Pancreas (tissue), 10 donors: ENCODE data around the gene IGSF23. TPM values are rescaled to one million over a fixed set of nuclear protein-coding genes. Genes with fewer than 3 reads are reported as not detected.

Source experiments
- ATAC-seq, 4 donors: fragments of 200-7000 bp; cut with Tn5 transposase; one replicate each; pipeline versions ENCODE4 v1.8.0 to v1.9.1; 2020; ENCODE audit warnings: mild to moderate bottlenecking in 4 of 4, moderate library complexity in 4 of 4
- DNase-seq, 6 donors: peaks; one replicate each; pipeline ENCODE4 v3.0.0-alpha.2; 2020
- FAIRE-seq: peaks from 2 replicates; lab custom pipeline; 2012; peaks lifted over from hg19 to GRCh38; lab: Jason Lieb, UNC
- H3K27ac ChIP-seq, 4 donors: fragments of 200-600 bp; sonication (generic); 1 replicate in 3 of 4; 2 replicates in 1 of 4; pipeline versions ENCODE4 v1.5.0 to v1.8.0; 2020
- H3K27me3 ChIP-seq, 4 donors: fragments of 200-600 bp; one replicate each; pipeline ENCODE4 v1.8.0; 2021
- H3K36me3 ChIP-seq, 3 donors: fragments of 200-600 bp; sonication (generic) in 1 of 3; one replicate each; pipeline versions ENCODE4 v1.5.0 to v1.8.0; 2020 to 2021
- H3K4me1 ChIP-seq, 3 donors: fragments of 200-600 bp; one replicate each; pipeline ENCODE4 v1.8.0; 2021
- H3K4me3 ChIP-seq, 4 donors: fragments of 200-600 bp; sonication (generic) in 2 of 4; one replicate each; pipeline versions ENCODE4 v1.5.0 to v1.8.0; 2020 to 2021
- H3K9me3 ChIP-seq, 4 donors: fragments of 200-600 bp; one replicate each; pipeline ENCODE4 v1.8.0; 2021
- WGBS, 2 donors: extraction: QIAGEN DNeasy Blood & Tissue Kit; methylation state at CpG; one replicate each; pipeline ENCODE4 v1.1.7; 2013; 5-methylcytosine and 5-hydroxymethylcytosine counted together
- intact Hi-C, 3 donors: fragments of 100-400 bp; cut with DNase I; formaldehyde crosslinking; loops; one replicate each; pipeline versions ENCODE4 v1.11.1 to v1.14.2; 2022
- polyA plus RNA-seq, 2 donors: library from polyadenylated mRNA; stranded (reverse); fragments of 200-250 nt; gene quantifications; one replicate each; pipeline ENCODE4 v1.2.3, GENCODE V29; 2013
- total RNA-seq, 6 donors: library from RNA; stranded (reverse); fragmentation: NEBNext Ultra II Directional in 4 of 6; extraction: Animal tissue kit (Norgen Biotek cat#: 25700) in 4 of 6; gene quantifications; one replicate each; pipeline versions ENCODE4 v1.2.1 to v1.2.4, GENCODE V29; 2021 to 2023
- TF ChIP-seq, protein P1 (sequence below), 4 donors: fragments of 200-600 bp; sonication (generic) in 3 of 4; IDR thresholded peaks; one replicate each; pipeline versions ENCODE4 v1.5.0 to v1.8.0; 2021; ENCODE audit warnings: antibody characterized with exemption in 4 of 4
- donor health status: healthy with polysubstance abuse.
- donor health status: DM: no; HTN: no; CAD: no; lungs with moderate emphysema.
- donor health status: DM: no; HTN: no; CAD: no.
- donor health status: control.
- donor health status: control.
- donor health status: Bipolar disorder and iron deficiency.
- donor health status: DM: yes; HTN: yes; CAD: no.
- donor health status: DM: no; HTN: no; CAD: no.
- donor health status: DM: no; HTN: no; CAD: no.
- donor health status: DM: yes; HTN: yes; CAD: no.

IGSF23 gene
- total and polyA plus RNA-seq, 8 donors, result 0.43 to 1.3 (median 1.2) TPM

DNA sequence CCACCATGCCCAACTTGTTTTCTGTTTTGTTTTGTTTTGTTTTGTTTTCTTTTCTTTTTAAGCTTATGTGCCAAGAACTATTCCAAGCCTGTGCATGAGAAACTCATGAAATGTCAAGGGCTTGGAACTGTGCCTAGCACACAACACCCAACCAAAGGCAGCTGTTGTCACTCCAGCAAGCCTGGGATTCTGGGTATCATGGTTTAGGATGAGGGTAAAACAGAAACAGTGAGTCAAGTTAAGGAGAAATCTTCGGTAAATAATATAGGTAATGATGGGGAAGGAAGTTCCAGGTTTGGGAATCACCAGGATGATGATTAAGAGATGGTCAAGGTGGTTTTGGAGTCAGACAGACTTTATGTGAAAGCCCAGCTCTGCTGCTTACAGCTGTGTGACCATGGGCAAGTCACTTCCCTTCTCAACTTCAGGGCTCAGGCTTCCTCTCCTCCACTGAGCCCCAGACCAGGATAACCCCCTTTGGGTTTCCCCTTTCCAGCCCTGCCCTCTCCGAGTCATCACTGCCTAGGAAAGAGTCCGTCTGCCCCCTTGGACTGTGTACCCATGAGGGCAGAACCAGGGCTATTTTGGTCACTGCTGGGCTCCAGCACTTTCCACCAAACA lies 35.4 kb downstream of the IGSF23 start:
- DNase-seq (peak in 1 of 6 donors; percentile 5), ATAC-seq (no peak), FAIRE-seq (no peak)
- WGBS, 2 donors, result 80 to 85% methylated on average over 3 of the region's 3 CpGs
- no peaks in the 10 kb centered on the region for H3K9me3 ChIP-seq
- peaks cover 0 to 39% (median 8%) of the 10 kb centered on the region in 3 donors for H3K36me3 ChIP-seq
- no peaks in the 10 kb centered on the region for H3K27me3 ChIP-seq
- intact Hi-C loops, result no loop called here
- TF ChIP-seq, protein P1, sequence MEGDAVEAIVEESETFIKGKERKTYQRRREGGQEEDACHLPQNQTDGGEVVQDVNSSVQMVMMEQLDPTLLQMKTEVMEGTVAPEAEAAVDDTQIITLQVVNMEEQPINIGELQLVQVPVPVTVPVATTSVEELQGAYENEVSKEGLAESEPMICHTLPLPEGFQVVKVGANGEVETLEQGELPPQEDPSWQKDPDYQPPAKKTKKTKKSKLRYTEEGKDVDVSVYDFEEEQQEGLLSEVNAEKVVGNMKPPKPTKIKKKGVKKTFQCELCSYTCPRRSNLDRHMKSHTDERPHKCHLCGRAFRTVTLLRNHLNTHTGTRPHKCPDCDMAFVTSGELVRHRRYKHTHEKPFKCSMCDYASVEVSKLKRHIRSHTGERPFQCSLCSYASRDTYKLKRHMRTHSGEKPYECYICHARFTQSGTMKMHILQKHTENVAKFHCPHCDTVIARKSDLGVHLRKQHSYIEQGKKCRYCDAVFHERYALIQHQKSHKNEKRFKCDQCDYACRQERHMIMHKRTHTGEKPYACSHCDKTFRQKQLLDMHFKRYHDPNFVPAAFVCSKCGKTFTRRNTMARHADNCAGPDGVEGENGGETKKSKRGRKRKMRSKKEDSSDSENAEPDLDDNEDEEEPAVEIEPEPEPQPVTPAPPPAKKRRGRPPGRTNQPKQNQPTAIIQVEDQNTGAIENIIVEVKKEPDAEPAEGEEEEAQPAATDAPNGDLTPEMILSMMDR (IDR thresholded peaks at IDR 0.05), result no peak
- H3K4me3 ChIP-seq, result no peak overlapping the region
- peaks cover 0 to 4% (median 0%) of the 10 kb centered on the region in 3 donors for H3K4me1 ChIP-seq
- H3K27ac ChIP-seq, result no peak overlapping the region

DNA sequence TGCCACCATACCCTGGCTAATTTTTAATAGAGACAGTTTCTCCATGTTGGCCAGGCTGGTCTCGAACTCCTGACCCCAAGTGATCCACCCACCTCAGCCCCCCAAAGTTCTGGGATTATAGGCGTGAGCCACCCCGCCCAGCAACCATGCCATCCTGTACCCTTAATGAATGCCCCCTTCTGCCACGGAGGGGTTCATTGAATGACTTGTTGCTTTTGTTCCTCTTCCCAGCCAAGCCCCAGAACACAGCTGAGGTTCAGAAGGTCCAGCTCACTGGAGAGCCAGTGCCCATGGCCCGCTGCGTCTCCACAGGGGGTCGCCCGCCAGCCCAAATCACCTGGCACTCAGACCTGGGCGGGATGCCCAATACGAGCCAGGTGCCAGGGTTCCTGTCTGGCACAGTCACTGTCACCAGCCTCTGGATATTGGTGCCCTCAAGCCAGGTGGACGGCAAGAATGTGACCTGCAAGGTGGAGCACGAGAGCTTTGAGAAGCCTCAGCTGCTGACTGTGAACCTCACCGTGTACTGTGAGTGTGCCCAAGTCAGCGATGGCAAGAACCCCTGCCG lies 36.3 kb downstream of the IGSF23 start:
- peaks cover 0 to 40% (median 8%) of the 10 kb centered on the region in 3 donors for H3K36me3 ChIP-seq
- H3K4me1 ChIP-seq, result peaks cover 0 to 4% (median 0%) of the 10 kb centered on the region in 3 donors
- DNase-seq (peak in 1 of 6 donors; percentile 46), ATAC-seq (no peak), FAIRE-seq (no peak)
- intact Hi-C loops, result no loop called here
- no peaks in the 10 kb centered on the region for H3K9me3 ChIP-seq
- 76 to 80% methylated on average over 15 of the region's 15 CpGs for WGBS, 2 donors
- TF ChIP-seq, protein P1 (IDR thresholded peaks at IDR 0.05), result no peak
- H3K4me3 ChIP-seq, result no peak overlapping the region
- no peak overlapping the region for H3K27ac ChIP-seq
- H3K27me3 ChIP-seq, result no peaks in the 10 kb centered on the region

DNA sequence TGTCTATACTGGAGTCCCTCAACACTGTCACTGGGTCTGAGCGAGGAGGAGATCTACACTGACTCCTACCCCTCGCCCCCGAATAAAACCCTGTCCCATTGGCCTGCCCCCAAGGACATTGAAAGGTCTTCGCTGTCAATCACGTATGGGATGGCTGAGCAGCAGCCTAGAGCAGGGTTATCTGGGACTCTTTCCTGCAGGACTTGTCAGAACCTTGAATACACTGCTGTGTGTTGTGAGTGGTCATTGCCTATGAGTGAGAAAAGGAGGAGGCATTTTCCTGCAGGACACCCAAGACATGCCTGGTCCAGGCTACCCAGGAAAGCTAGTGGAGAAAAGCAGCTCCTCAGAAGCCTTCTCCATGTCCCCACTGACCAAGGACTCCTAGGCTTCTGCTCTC lies 40.0 kb downstream of the IGSF23 start:
- DNase-seq (no peak), FAIRE-seq (no peak), ATAC-seq (no peak)
- WGBS, 2 donors, result 81 to 90% methylated on average over 5 of the region's 5 CpGs
- Histone ChIP-seq H3K9me3 (no peaks in the 10 kb centered on the region), H3K4me3 (no peak overlapping the region), H3K36me3 (peaks cover 0 to 51% (median 8%) of the 10 kb centered on the region in 3 donors), H3K4me1 (peaks cover 0 to 1% (median 0%) of the 10 kb centered on the region in 3 donors), H3K27ac (no peak overlapping the region), H3K27me3 (no peaks in the 10 kb centered on the region)
- intact Hi-C loops, result no loop called here
- TF ChIP-seq, protein P1 (IDR thresholded peaks at IDR 0.05), result no peak

DNA sequence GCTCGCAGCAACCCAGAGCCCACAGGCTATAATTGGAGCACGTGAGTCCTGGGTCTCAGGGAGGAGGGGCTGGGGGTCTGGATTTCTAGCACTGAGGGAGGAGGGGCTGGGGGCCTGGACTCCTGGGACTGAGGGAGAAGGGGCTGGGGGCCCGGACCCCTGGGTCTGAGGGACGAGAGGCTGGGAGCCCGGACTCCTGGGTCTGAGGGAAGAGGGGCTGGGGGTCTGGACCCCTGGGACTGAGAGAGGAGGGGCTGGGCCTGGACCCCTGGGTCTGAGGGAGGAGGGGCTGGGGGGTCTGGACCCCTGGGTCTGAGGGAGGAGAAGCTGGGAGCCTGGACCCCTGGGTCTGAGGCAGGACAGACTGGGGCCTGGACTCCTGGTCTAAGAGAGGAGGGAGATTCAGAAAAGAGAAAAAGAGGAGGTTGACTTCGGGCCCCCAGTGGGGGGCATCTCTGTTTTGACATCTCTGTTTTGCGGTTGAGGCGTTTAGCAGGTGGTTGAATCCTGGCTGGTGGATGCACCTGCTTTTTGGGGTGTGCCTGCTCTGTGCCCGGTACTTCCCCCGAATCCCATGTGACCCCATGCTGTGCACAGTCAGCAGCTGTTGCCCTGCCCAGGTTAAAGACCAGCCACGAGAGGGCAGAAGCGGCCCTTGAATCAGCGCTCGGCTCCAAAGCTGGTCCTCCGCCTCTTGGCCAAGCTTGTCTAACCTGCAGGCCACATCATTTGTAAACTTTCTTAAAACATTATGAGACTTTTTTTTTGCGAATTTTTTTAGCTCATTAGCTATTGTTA lies 40.8 kb downstream of the IGSF23 start:
- peaks cover 0 to 58% (median 8%) of the 10 kb centered on the region in 3 donors for H3K36me3 ChIP-seq
- H3K4me1 ChIP-seq, result no peaks in the 10 kb centered on the region
- ATAC-seq (peak; percentile 73 to 92 (median 83)), DNase-seq (peak; percentile 56 to 82 (median 75)), FAIRE-seq (no peak)
- no peaks in the 10 kb centered on the region for H3K27me3 ChIP-seq
- intact Hi-C loops, result no loop called here
- no peaks in the 10 kb centered on the region for H3K9me3 ChIP-seq
- H3K27ac ChIP-seq, result no peak overlapping the region
- TF ChIP-seq, protein P1 (IDR thresholded peaks at IDR 0.05), result peak; percentile 31 to 52 (median 46)
- H3K4me3 ChIP-seq, result no peak overlapping the region
- 46 to 52% methylated on average over 14 to 16 of the region's 16 CpGs for WGBS, 2 donors
